ENCODE results near the gene DAB2IP.

DNA sequence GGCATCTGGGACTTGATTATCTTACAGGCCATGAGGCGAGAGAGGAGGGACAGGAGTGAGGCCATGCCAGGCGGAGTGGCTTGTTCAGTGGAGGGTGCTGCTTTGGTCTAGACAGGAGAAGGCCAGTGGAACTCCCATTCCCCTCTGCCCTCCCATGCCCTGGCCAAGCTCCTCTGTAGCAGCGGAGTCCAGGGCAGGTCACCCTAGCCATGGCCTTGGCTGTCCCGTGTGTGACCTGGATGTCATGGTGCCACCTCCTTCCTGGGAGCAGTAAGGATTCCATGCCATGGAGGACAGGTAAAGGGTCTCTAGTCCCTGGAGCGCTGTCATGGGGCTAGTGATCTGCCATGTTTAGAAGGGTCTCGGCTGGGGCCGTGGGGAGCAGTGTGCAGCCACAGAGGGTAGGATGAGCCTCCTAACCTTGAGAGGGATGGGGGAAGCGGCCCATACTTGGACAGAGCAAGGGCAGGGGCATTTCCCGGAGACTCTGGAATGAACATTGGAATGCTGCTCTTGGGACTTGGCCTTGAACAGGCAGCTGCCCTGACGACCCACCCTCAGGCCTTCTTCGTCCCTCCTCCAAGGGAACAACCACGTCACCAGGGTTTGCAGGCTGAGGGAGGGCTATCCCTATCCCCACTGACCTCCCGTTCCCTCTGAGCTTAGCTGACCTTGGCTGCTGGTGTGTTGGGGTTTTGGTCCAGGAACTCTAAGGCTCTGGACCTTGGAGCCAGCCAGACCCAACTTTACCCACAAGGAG, 100.4 kb downstream of the DAB2IP start:
- TF ChIP-seq CTCF (conservative IDR thresholded peaks at IDR 0.05; ENCODE audit: low read depth, low read length) (no peak), EZH2 (IDR thresholded peaks at IDR 0.05; ENCODE audit: low read length, unreplicated experiment) (no peak)

All from PC-3 (cell line).